ENCODE results near the gene CLDN19.

Gene CLDN19

GRCh38 chr1:42739753-42740700, at the start of gene CLDN19:
Gene CLDN19 (minus strand): TSS chr1:42740236. CDS start chr1:42740063, 173 bp downstream.
- TF ChIP-seq CTCF (IDR thresholded peaks at IDR 0.05) = no peak
- no peak for TF ChIP-seq ZFX (IDR thresholded peaks at IDR 0.05; ENCODE audit: borderline replicate concordance)

GRCh38 chr1:42788021-42788420, 48.0 kb upstream of the CLDN19 start:
- TF ChIP-seq ZFX (IDR thresholded peaks at IDR 0.05; ENCODE audit: borderline replicate concordance) = no peak
- TF ChIP-seq CTCF (IDR thresholded peaks at IDR 0.05) = no peak
- H3K27ac ChIP-seq = no peak overlapping the region

More at GRCh38 chr1:42739753-42740700, at the start of gene CLDN19:
- H3K27ac ChIP-seq = no peak within 1 kb of the TSS

- TF ChIP-seq CTCF (IDR thresholded peaks at IDR 0.05) = no peak
- TF ChIP-seq ZFX (IDR thresholded peaks at IDR 0.05; ENCODE audit: borderline replicate concordance) = no peak
- H3K27ac ChIP-seq = no peak overlapping the region
Observed at GRCh38 chr1:42786097-42786496, 46.1 kb upstream of the CLDN19 start.

GRCh38 chr1:42784946-42785693, 45.1 kb upstream of the CLDN19 start, which contains the start of gene TMEM269:
Gene TMEM269 (plus strand): TSS chr1:42784991. CDS start chr1:42789894, 4,903 bp downstream.
- H3K27ac ChIP-seq = no peak within 1 kb of the TSS
- TF ChIP-seq ZFX (IDR thresholded peaks at IDR 0.05; ENCODE audit: borderline replicate concordance) (no peak), CTCF (IDR thresholded peaks at IDR 0.05) (no peak)

- H3K27ac ChIP-seq = no peak overlapping the region
- TF ChIP-seq CTCF (IDR thresholded peaks at IDR 0.05) (no peak), ZFX (IDR thresholded peaks at IDR 0.05; ENCODE audit: borderline replicate concordance) (no peak)
Observed at GRCh38 chr1:42784547-42784945, 44.5 kb upstream of the CLDN19 start.

GRCh38 chr1:42783092-42783491, 43.1 kb upstream of the CLDN19 start:
- TF ChIP-seq CTCF (IDR thresholded peaks at IDR 0.05) (no peak), ZFX (IDR thresholded peaks at IDR 0.05; ENCODE audit: borderline replicate concordance) (no peak)

More at GRCh38 chr1:42783092-42783491, 43.1 kb upstream of the CLDN19 start:
- no peak overlapping the region for H3K27ac ChIP-seq
